GM18868 (cell line): ENCODE data around the gene SPAG17.

ENCODE experiments used
- ATAC-seq: cut with Tn5 transposase; IDR thresholded peaks from one replicate; pipeline ENCODE4 v1.9.1; 2021; ENCODE audit warnings: mild to moderate bottlenecking, moderate library complexity; ENCODE audit not compliant: unreplicated experiment

SPAG17 gene

GRCh38 chr1:118081387-118081786, 103.6 kb downstream of the SPAG17 start:
- ATAC-seq: peak; percentile 98

GRCh38 chr1:118077331-118078045, 107.5 kb downstream of the SPAG17 start:
- no peak for ATAC-seq

- ATAC-seq: no peak
These were observed 109.9 kb downstream of the SPAG17 start for GRCh38 chr1:118075116-118075515.

GRCh38 chr1:118073648-118074435, 111.2 kb downstream of the SPAG17 start:
- ATAC-seq: no peak

GRCh38 chr1:118049981-118050380, 135.0 kb downstream of the SPAG17 start:
- no peak for ATAC-seq

- ATAC-seq: no peak
These were observed 137.3 kb downstream of the SPAG17 start for GRCh38 chr1:118047650-118048224.

- no peak for ATAC-seq
These were observed 137.9 kb downstream of the SPAG17 start for GRCh38 chr1:118047006-118047649.

GRCh38 chr1:118043624-118044023, 141.4 kb downstream of the SPAG17 start:
- no peak for ATAC-seq

- ATAC-seq: no peak
These were observed 142.5 kb downstream of the SPAG17 start for GRCh38 chr1:118042501-118042900.

GRCh38 chr1:118039170-118039569, 145.9 kb downstream of the SPAG17 start:
- no peak for ATAC-seq

GRCh38 chr1:118032883-118033282, 152.1 kb downstream of the SPAG17 start:
- no peak for ATAC-seq

GRCh38 chr1:118028267-118028666, 156.8 kb downstream of the SPAG17 start:
- ATAC-seq: no peak

GRCh38 chr1:118023199-118023598, 161.8 kb downstream of the SPAG17 start:
- ATAC-seq: no peak

- ATAC-seq: no peak
These were observed 163.4 kb downstream of the SPAG17 start for GRCh38 chr1:118021668-118022067.

- no peak for ATAC-seq
These were observed 167.0 kb downstream of the SPAG17 start for GRCh38 chr1:118018060-118018459.

- no peak for ATAC-seq
These were observed 171.1 kb downstream of the SPAG17 start for GRCh38 chr1:118013938-118014337.

- no peak for ATAC-seq
These were observed 171.7 kb downstream of the SPAG17 start for GRCh38 chr1:118013336-118013735.

- ATAC-seq: no peak
These were observed 172.4 kb downstream of the SPAG17 start for GRCh38 chr1:118012515-118013124.

- ATAC-seq: no peak
These were observed 177.0 kb downstream of the SPAG17 start for GRCh38 chr1:118008011-118008410.

- no peak for ATAC-seq
These were observed 177.6 kb downstream of the SPAG17 start for GRCh38 chr1:118007391-118007790.

GRCh38 chr1:118004312-118004711, 180.7 kb downstream of the SPAG17 start:
- no peak for ATAC-seq
